NCI-H146 treated with DMSO at 0.1 percent for 48 hours (cell line): ENCODE results near the gene METTL5.

Experiments used
- DNase-seq: peaks from one replicate; lab custom pipeline; 2025; ENCODE audit not compliant: unreplicated experiment; lab: John Stamatoyannopoulos, UW

METTL5 gene

DNA sequence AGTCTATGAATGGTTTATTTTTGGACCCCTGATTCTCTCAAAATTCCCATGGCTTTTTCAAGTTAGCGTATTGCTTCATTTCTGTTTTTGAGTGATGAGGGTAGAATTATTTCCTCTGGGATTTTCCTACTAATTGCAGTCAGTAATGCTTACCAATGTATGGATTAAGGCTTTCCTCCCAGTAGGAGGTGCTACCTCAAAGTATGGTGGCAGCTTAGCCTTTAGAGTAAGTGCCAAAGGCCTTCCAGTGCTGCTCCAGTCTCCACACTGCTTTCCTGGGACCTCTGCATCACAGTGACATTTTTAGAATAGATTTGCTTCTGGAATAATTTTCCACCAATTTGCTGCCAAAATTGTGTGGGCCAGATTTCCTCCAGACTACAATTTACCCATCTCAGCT lies 42.2 kb downstream of the METTL5 start:
- DNase-seq: no peak

DNA sequence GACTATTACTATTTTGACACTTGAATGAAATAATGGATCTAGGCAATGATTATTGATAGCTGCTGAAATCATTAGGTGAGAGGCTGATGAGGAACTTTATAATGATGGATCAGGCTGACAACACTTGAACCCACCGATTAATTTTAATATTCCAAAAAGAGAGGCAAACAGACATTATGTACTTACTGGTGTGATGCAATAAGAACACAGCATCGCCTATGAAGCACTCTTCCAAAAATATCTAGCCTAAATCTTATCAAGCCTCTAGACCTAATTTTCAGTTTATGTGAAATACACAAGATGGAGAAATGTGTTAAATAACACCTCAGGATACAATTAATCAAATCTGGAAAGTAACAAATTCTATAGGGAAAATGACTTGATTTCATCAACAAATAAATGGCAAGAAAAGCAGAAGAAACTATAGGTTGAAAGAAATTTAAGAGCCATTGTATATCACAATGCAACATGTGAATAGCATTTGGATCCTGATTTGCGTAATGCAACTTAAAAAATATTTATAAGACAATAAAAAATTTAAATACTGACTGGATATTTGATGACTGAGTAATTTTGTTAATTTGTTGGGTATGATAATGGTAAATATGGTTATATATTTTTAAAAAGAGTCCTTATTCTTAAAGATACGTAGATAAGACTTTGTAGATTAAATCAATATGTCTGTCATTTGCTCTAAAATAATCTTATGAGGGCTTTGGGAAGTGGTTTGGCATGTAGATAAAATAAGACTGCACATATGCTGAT lies 43.3 kb downstream of the METTL5 start:
- no peak for DNase-seq

DNA sequence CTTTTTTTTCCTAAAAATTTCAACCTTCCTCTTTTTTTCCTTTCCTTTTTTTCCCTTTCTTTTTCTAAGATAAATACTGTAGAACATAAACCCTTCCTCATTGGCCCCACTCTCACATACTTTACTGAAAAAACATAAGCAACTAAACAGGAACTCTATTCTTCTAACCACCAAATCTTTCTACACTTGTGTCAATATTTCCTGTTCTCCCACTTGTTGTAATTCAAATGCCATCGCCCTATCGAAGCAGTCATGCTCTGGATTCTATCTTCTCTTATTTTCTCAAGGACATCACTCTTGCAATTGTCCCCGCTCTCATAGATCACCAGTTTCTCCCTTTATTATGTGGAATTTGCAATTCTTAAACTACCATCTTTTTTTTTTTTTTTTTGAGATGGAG lies 46.3 kb downstream of the METTL5 start:
- DNase-seq: no peak

DNA sequence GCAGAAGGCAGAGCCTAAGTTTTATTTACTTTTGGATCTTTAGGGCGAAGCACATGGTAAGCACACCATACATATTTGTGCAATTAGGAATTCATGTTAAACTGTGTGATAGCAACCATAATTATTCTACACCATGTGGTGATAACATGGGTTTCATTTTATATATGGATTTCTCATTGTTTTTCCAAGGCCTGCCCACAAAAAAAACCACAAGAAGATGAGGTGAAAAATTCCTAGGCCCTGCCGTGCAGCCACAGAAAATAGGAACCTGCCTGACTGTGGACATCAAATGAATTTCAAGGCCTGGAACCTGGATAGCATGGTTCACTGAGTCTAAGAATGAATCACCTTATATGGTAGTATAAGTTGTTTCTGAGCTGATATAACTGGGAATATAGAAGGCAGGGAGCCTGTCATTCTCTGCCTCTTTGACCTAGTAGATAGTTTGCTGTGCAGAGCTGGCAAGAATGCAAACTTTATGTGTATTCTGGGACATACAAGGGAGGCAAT lies 48.4 kb downstream of the METTL5 start:
- DNase-seq: no peak

DNA sequence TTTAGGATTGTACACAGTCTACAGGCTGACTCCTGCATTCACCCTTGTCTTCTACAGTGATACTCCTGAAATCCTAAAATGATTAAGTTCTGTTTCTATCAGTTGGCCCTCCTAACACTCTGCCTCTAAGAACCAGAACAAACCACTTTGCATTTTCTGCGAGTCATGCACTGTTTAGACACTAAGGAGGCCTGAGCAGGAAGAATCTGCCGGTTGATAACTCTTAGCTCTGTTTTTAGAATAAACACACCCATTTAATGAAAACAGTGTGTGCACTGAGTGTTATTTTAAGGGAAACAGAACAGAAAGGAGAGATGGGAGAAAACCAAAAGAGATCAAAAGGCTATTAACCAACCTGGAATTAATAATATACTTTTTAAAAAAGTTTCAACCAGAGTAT lies 48.9 kb downstream of the METTL5 start:
- no peak for DNase-seq

DNA sequence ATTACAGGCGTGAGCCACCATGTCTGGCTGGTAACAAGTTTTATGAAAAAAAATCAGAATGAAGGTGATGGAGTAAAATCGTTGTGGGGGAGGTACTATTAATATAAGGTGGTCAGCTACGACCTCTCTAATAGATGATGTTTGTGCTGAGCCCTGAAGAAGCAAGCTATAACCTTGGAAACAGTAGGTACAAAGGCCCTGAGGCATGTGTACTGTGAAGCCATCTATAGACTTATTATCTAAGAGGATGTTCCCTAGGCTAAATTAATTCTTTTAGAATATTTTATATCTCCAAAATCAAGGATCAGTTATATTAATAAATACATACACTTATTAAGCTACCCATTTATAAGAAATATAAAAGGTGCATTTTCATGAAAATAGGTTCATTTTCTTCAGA lies 49.4 kb downstream of the METTL5 start:
- DNase-seq: no peak

DNA sequence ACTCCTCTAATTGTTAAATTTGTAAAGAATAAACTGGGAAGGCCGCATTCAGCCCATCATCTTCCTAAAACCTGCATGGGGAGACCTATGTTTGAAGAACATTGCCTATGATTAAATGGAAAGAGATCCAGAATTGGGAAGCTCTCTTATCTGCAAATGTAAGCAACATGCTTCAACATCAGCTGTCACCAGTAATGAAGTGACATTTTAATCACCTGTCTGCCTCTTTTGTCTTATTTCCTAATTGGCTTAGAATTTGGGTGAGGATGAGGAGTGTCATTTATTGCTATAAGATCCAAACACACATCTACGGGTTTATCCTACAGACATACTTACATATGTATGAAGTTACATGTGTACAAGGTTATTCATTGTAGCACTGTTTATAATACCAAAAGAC lies 52.1 kb downstream of the METTL5 start:
- no peak for DNase-seq

DNA sequence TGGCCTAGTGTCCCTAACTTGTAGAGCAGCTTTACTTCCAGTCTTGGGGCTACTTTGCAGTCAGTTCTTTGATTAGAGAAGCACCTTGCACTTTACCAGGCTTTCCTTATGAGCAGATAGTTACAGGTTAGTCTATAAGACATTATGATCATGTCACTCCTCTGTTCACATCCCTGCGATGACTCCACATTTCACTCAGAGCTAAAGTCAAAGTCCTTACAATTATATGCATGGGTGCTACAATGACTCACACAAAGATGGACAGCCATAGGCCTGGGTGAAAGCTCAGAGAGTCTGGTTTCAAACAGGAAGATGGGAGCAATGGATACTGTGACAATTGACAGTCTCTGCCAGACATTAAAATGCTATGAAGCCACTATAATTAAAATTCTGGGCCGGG lies 53.1 kb downstream of the METTL5 start:
- DNase-seq: no peak

DNA sequence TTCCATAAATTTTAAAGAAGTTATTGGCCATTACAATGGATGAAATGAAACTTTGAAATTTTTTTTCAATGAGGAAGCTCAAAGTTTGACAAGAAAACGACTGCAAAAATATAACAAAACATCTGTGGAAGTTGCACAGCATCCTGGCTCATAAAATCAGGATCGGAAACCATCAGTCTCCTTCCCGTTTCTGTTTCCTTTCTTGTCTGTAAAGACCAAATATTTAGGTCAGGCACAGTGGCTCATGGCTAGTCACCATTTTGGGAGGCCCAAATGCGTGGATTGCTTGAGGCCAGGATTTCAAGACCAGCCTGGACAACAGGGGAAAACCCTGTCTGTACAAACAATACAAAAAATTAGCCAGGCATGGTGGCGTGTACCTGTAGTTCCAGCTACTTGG lies 53.7 kb downstream of the METTL5 start:
- no peak for DNase-seq

DNA sequence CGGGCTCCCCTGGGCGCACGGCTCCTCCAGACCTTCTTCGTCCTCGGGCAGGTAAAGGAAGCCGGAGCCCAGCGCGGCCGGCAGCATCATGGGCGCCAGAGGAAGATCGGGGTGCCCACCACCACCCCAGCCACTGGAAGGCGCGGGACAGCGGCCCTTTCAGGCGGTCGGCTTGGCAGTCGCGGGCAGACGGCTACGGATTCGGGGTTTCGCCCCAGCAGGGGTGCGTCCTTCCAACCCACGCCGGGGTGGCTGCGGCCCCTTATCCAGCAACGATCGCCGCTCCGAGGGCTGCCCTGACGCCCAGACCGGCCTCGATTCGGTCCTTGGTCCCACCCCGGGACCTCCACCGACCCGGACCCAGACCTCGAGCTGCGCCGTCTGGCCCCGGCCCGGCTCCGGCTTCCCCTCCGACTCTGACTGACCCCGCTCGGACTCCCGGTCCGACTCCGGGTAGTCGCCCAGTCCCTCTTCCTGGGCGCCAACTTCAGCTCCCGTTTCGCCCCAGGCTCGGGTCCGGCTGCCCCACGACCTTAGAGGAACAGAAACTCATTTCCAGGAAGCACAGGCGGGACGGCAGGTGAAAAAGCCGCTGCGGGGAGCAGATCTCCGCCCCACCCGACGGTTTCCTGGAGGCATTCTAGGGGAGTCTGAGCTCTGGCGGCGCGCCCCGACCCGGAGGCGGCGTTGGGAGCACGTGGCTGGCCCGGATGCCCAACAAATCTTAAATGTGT lies 56.3 kb downstream of the METTL5 start:
- no peak for DNase-seq

DNA sequence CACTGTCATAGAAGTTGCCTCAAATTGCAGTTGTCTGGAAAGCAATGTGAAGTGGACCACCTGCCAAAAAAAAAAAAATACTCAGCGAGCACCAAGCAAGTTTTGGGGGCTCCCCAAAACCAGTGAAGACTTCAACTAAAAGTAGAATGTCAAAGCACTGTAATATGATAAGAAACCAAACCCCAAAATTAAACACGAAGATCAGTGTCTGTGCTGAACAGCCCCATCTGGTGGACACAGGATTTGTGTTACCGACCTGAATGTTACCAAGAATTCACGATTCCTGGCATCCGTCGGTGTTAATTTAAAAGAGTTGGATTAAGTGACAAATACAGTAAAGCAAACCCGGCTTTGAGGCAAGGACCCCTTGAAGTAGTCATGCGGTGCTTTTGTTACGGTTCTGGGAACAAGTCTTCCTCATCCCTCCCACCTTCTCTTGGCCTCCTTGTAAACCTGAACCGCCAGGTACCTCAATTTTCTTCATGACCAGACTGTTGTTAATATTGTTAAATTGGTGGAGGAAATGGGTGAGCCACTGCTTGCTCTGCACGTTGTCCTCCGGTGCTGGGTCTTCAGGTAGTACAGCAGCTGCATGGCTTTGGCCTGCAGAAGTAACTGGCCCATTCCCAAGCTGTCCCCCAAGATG lies 57.3 kb downstream of the METTL5 start:
- no peak for DNase-seq

DNA sequence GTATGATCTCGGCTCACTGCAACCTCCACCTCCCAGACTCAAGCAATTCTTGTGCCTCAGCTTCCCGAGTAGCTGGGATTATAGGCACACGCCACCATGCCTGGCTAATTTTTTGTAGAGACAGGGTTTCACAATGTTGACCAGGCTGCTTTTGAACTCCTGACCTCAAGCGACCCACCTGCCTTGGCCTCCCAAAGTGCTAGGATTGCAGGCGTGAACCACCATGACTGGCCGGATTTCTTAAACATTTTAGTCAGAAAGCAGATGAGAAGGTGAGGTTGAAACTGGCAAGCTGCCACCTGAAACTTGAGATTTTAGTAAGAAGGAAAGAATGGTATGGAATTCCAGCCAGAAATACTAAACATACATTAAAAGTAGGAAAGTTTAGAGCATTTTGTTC lies 59.2 kb downstream of the METTL5 start:
- DNase-seq: no peak

DNA sequence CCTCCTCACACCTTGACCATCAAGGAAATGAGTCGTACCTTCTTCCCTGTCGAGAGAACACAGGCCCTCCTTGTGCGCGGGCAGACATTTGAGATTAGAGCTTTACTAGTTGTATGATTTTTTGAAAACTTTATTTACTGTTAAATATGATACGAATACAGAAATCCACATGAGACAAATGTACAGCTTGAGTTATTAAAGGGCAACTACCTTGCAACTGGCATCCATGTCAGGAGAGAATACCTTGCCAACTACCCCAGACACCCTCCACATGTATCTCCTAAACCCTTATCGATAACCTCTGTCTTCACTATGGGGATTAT lies 62.8 kb downstream of the METTL5 start:
- no peak for DNase-seq
